NCI-H128 (cell line): ENCODE results near the gene CNN2.

ENCODE experiments used
- DNase-seq: peaks from one replicate; lab custom pipeline; 2025; ENCODE audit not compliant: unreplicated experiment; lab: John Stamatoyannopoulos, UW

CNN2 gene

GRCh38 chr19:1064661-1065605 is 38.5 kb downstream of the CNN2 start:
- DNase-seq, result no peak

- DNase-seq, result no peak
Measured at GRCh38 chr19:1065606-1066109, 39.2 kb downstream of the CNN2 start.

GRCh38 chr19:1066251-1066747 is 39.9 kb downstream of the CNN2 start:
- no peak for DNase-seq

- no peak for DNase-seq
Measured at GRCh38 chr19:1066748-1067340, 40.4 kb downstream of the CNN2 start, which contains the start of gene ARHGAP45. TSS of gene ARHGAP45 (plus strand) at chr19:1067167. CDS start at chr19:1067406, 239 bp downstream.

- no peak for DNase-seq
Measured at GRCh38 chr19:1067341-1067957, 41.0 kb downstream of the CNN2 start.

GRCh38 chr19:1068009-1069001 is 41.9 kb downstream of the CNN2 start:
- DNase-seq, result no peak

GRCh38 chr19:1069009-1069779 is 42.8 kb downstream of the CNN2 start:
- no peak for DNase-seq

- DNase-seq, result no peak
Measured at GRCh38 chr19:1070576-1070930, 44.1 kb downstream of the CNN2 start.

GRCh38 chr19:1070931-1071791 is 44.8 kb downstream of the CNN2 start:
- no peak for DNase-seq

GRCh38 chr19:1072371-1073015 is 46.1 kb downstream of the CNN2 start:
- DNase-seq, result no peak

- DNase-seq, result no peak
Measured at GRCh38 chr19:1073063-1073955, 46.9 kb downstream of the CNN2 start.

GRCh38 chr19:1073956-1074517 is 47.6 kb downstream of the CNN2 start:
- no peak for DNase-seq

GRCh38 chr19:1074544-1075283 is 48.3 kb downstream of the CNN2 start:
- peak; percentile 75 for DNase-seq

- DNase-seq, result no peak
Measured at GRCh38 chr19:1076046-1076386, 49.6 kb downstream of the CNN2 start.

- no peak for DNase-seq
Measured at GRCh38 chr19:1076951-1077350, 50.5 kb downstream of the CNN2 start.

GRCh38 chr19:1079566-1080111 is 53.2 kb downstream of the CNN2 start:
- no peak for DNase-seq
